22Rv1 (cell line): ENCODE data around the gene EPHA3.

Experiments used
- CTCF ChIP-seq: fragments of 450-650 bp; IDR thresholded peaks from 2 replicates; pipeline ENCODE4 v1.5.1; 2017; ENCODE audit warnings: mild to moderate bottlenecking
- ZFX ChIP-seq: fragments of 450-650 bp; IDR thresholded peaks from 2 replicates; pipeline ENCODE4 v1.6.1; 2017; ENCODE audit warnings: antibody characterized with exemption, borderline replicate concordance

GRCh38 chr3:89113344-89113743 lies 5.9 kb downstream of the EPHA3 start:
- TF ChIP-seq CTCF (no peak), ZFX (no peak)
